HL-60 (cell line): ENCODE data around the gene AGAP1.

Experiments used
- DNase-seq, 2 experiments: peaks; one replicate each; pipeline ENCODE4 v3.0.0-alpha.2; 2010 to 2020; ENCODE audit warnings: low read depth in 1 of 2, low spot score in 1 of 2
- H3K27ac ChIP-seq: fragments of 250-450 bp; sonication (Bioruptor Pico); replicated peaks from 2 replicates; pipeline ENCODE4 v1.5.1; 2020; ENCODE audit warnings: mild to moderate bottlenecking, moderate library complexity
- H3K27me3 ChIP-seq: fragments of 250-450 bp; sonication (Bioruptor Pico); 2 replicates; pipeline ENCODE4 v1.5.1; 2021; ENCODE audit warnings: mild to moderate bottlenecking, moderate library complexity; ENCODE audit not compliant: insufficient read depth, poor library complexity, severe bottlenecking
- H3K4me3 ChIP-seq: replicated peaks from 2 replicates; pipeline ENCODE4 v1.5.1; 2011; ENCODE audit warnings: mild to moderate bottlenecking, control low read depth, low read length; ENCODE audit not compliant: insufficient read depth
- GABPA ChIP-seq: IDR thresholded peaks from 2 replicates; pipeline ENCODE4 v1.6.1; 2012; ENCODE audit warnings: low read depth
- POLR2AphosphoS5 ChIP-seq: IDR thresholded peaks from 2 replicates; pipeline ENCODE4 v1.6.1; 2012; ENCODE audit warnings: low read depth
- SPI1 ChIP-seq: IDR thresholded peaks from 2 replicates; pipeline ENCODE4 v1.6.1; 2012; ENCODE audit warnings: low read depth, mild to moderate bottlenecking, borderline replicate concordance
- TF ChIP-seq, protein P1 (sequence below): IDR thresholded peaks from 2 replicates; pipeline ENCODE4 v1.6.1; 2012; ENCODE audit warnings: low read depth; ENCODE audit not compliant: insufficient replicate concordance
- TF ChIP-seq, protein P2 (sequence below): IDR thresholded peaks from one replicate; pipeline ENCODE4 v1.5.1; 2011; ENCODE audit warnings: low read length, control low read depth, inconsistent platforms; ENCODE audit not compliant: insufficient read depth

Gene AGAP1

DNA sequence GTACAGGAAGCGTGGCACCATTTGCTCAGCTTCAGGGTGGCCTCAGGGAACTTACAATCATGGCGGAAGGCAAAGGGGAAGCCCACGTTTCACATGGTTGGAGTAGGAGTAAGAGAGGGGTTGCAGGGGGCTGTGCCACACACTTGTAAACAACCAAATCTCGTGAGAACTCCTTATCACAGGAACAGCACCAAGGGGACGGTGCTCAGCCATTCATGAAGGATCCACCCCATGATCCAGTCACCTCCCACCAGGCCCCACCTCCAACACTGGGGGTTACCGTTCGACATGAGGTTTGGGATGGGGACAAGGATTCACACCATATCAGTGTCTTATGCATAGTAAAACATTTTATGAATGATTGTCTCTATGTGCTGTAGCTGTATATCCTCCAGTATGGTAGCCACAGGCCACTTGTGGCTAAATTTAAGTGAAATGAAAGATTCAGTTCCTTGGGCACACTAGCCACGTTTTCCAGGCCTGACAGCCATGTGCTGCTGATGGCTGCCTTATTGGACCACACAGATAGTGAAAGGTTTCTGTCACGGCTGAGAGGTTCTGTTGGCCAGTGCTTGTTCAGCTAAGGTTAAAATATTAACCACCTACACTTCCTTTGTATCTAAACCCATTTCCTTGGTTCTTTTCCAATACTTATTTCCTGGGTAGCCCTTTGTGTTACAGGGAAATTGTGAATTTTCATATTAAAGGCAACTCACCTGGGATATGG is 77.3 kb downstream of the AGAP1 start:
- H3K27me3 ChIP-seq = no peaks in the 10 kb centered on the region
- H3K4me3 ChIP-seq = no peak overlapping the region
- DNase-seq = no peak
- no peak overlapping the region for H3K27ac ChIP-seq
- TF ChIP-seq POLR2AphosphoS5 = no peak
- TF ChIP-seq, protein P1, sequence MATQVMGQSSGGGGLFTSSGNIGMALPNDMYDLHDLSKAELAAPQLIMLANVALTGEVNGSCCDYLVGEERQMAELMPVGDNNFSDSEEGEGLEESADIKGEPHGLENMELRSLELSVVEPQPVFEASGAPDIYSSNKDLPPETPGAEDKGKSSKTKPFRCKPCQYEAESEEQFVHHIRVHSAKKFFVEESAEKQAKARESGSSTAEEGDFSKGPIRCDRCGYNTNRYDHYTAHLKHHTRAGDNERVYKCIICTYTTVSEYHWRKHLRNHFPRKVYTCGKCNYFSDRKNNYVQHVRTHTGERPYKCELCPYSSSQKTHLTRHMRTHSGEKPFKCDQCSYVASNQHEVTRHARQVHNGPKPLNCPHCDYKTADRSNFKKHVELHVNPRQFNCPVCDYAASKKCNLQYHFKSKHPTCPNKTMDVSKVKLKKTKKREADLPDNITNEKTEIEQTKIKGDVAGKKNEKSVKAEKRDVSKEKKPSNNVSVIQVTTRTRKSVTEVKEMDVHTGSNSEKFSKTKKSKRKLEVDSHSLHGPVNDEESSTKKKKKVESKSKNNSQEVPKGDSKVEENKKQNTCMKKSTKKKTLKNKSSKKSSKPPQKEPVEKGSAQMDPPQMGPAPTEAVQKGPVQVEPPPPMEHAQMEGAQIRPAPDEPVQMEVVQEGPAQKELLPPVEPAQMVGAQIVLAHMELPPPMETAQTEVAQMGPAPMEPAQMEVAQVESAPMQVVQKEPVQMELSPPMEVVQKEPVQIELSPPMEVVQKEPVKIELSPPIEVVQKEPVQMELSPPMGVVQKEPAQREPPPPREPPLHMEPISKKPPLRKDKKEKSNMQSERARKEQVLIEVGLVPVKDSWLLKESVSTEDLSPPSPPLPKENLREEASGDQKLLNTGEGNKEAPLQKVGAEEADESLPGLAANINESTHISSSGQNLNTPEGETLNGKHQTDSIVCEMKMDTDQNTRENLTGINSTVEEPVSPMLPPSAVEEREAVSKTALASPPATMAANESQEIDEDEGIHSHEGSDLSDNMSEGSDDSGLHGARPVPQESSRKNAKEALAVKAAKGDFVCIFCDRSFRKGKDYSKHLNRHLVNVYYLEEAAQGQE = no peak
- no peak for TF ChIP-seq GABPA
- TF ChIP-seq SPI1 = no peak
- TF ChIP-seq, protein P2, sequence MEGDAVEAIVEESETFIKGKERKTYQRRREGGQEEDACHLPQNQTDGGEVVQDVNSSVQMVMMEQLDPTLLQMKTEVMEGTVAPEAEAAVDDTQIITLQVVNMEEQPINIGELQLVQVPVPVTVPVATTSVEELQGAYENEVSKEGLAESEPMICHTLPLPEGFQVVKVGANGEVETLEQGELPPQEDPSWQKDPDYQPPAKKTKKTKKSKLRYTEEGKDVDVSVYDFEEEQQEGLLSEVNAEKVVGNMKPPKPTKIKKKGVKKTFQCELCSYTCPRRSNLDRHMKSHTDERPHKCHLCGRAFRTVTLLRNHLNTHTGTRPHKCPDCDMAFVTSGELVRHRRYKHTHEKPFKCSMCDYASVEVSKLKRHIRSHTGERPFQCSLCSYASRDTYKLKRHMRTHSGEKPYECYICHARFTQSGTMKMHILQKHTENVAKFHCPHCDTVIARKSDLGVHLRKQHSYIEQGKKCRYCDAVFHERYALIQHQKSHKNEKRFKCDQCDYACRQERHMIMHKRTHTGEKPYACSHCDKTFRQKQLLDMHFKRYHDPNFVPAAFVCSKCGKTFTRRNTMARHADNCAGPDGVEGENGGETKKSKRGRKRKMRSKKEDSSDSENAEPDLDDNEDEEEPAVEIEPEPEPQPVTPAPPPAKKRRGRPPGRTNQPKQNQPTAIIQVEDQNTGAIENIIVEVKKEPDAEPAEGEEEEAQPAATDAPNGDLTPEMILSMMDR = no peak

DNA sequence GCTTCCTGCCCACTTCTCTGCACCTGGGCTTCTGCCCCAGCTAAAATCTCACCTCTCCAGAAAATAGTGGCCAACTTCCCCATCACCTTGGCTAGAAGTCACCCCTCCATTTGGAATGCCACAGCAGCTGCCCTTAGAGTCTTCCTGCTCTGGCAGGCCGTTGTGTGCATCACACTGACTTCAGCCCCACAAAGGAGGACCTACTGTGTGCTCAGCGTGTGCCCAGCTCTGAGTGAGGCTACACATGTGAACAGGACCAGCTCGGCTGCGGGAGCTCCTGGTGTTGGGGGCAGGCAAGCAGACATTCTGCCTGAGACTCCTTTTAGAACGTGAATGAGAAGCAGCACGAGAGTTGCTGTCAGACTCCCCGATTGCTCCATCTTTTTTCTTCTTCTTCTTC is 78.7 kb downstream of the AGAP1 start:
- no peak for DNase-seq
- Histone ChIP-seq H3K4me3 (no peak overlapping the region), H3K27me3 (no peaks in the 10 kb centered on the region), H3K27ac (no peak overlapping the region)
- TF ChIP-seq POLR2AphosphoS5 (no peak), SPI1 (no peak), GABPA (no peak)
- TF ChIP-seq, protein P1 = no peak
- TF ChIP-seq, protein P2 = no peak

DNA sequence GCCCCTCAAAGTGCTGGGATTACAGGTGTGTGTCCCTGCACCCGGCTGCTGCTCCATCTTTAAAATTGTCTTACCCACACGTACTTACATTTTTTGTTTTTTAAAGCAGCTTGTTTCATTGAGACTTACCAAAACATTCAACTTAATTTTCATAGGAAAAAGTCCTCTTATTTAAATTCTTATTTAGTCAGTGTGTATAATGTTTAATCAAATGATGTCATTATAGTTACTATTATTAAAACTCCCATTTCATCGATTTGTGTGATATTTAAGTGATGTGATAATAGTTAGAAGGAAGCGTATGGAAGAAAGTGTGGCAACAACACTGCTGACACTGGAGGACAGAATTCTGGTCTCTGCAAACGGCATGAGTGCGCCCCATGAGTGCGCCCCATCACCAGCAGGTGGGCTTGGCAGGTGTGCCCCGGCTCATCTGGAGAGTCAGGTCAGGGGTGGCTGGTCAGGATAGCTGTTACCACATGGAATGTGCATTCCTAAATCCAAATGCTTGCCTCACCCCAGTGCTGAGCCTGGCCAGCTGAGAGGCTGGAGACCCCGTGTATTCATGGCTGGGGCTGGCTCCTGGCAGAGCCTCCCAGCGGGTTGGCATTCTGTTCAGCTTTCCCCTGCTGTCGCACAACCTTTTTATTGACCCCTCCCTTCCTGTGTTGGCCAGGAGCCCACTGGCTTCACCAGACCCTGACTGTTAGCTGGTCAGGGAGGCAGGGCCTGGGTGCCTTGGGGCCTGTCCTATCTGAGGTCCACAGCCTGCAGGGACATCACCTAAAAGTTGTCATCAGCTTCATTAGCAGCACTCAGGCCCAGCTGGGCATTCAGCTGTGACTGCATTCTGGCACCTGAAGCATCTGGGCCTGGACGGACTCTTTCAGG is 79.7 kb downstream of the AGAP1 start:
- Histone ChIP-seq H3K27ac (no peak overlapping the region), H3K4me3 (no peak overlapping the region), H3K27me3 (no peaks in the 10 kb centered on the region)
- TF ChIP-seq GABPA (no peak), POLR2AphosphoS5 (no peak), SPI1 (no peak)
- TF ChIP-seq, protein P1 = no peak
- TF ChIP-seq, protein P2 = no peak
- no peak for DNase-seq
